Activated B cell treated with CpG ODN at 0.5 μM for 24 hours (primary cell): ENCODE results near the gene SPAG9. TPM values are rescaled to one million over a fixed set of nuclear protein-coding genes. Genes with fewer than 3 reads are reported as not detected.
"Not testable (repeated sequence)": the region's sequence is repeated elsewhere in the genome, so short reads cannot be mapped to it uniquely, and the experiment has no call there.

ENCODE experiments used
- ATAC-seq: fragments of 200-7000 bp; cut with Tn5 transposase; one replicate; pipeline ENCODE4 v1.10.0; 2021; ENCODE audit warnings: low read depth, mild to moderate bottlenecking, moderate library complexity
- CTCF ChIA-PET: fragments of 350-600 bp; sonication (Branson Sonifier 250); formaldehyde crosslinking; loops from one replicate; lab custom pipeline; 2021; ENCODE audit warnings: antibody characterized with exemption; lab: Charles Lee
- POLR2A ChIA-PET: fragments of 350-600 bp; sonication (Branson Sonifier 250); formaldehyde crosslinking; loops from one replicate; lab custom pipeline; 2021; ENCODE audit warnings: antibody characterized with exemption; lab: Charles Lee
- DNase-seq: peaks from one replicate; pipeline ENCODE4 v3.0.0; 2022
- H3K27ac Mint-ChIP-seq: one replicate; pipeline ENCODE4 v1.8.0; 2020; ENCODE audit warnings: mixed read lengths
- H3K27me3 Mint-ChIP-seq: one replicate; pipeline ENCODE4 v1.8.0; 2021; ENCODE audit warnings: mixed read lengths
- H3K36me3 Mint-ChIP-seq: one replicate; pipeline ENCODE4 v1.8.0; 2021; ENCODE audit warnings: low read depth, mixed read lengths
- H3K4me1 Mint-ChIP-seq: one replicate; pipeline ENCODE4 v1.8.0; 2021; ENCODE audit warnings: mixed read lengths
- H3K4me3 Mint-ChIP-seq: one replicate; pipeline ENCODE4 v1.8.0; 2020; ENCODE audit warnings: mild to moderate bottlenecking, mixed read lengths
- H3K9me3 Mint-ChIP-seq: one replicate; pipeline ENCODE4 v1.8.0; 2020; ENCODE audit warnings: mixed read lengths
- CTCF ChIP-seq: fragments of 200-600 bp; IDR thresholded peaks from one replicate; pipeline ENCODE4 v1.8.0; 2022; ENCODE audit warnings: antibody characterized with exemption, mild to moderate bottlenecking
- intact Hi-C: fragments of 100-400 bp; cut with micrococcal nuclease; formaldehyde crosslinking; loops from one replicate; pipeline ENCODE4 v1.15.1; 2024
- total RNA-seq: library from RNA; stranded (reverse); gene quantifications from 2 replicates; pipeline ENCODE4 v1.2.3, GENCODE V29; 2022

The SPAG9 gene
- total RNA-seq, 1 donor from 2014 or later, result 49.3 TPM

GRCh38 chr17:51087072-51087757 is 33.5 kb downstream of the SPAG9 start:
- no peak for DNase-seq

GRCh38 chr17:51085150-51085805 is 35.4 kb downstream of the SPAG9 start:
- Mint-ChIP-seq H3K27ac (no peak overlapping the region), H3K4me3 (no peak overlapping the region), H3K36me3 (peaks cover 10% of the 10 kb centered on the region), H3K4me1 (peaks cover 27% of the 10 kb centered on the region), H3K27me3 (no peaks in the 10 kb centered on the region), H3K9me3 (no peaks in the 10 kb centered on the region)
- CTCF ChIA-PET, result no interaction called here
- no peak for DNase-seq
- no peak for TF ChIP-seq CTCF
- intact Hi-C loops, result no loop called here
- ATAC-seq, result no peak
- POLR2A ChIA-PET, result interaction anchor here (0.6 to 0.7 kb wide), 2 partner anchors 8 to 379 kb away, joined by 5 to 6 read pairs; no protein-coding TSS in a partner anchor

More at GRCh38 chr17:51087072-51087757, 33.5 kb downstream of the SPAG9 start:
- Mint-ChIP-seq H3K4me3 (no peak overlapping the region), H3K9me3 (no peaks in the 10 kb centered on the region), H3K36me3 (peaks cover 5% of the 10 kb centered on the region), H3K4me1 (peaks cover 27% of the 10 kb centered on the region), H3K27me3 (no peaks in the 10 kb centered on the region), H3K27ac (no peak overlapping the region)
- intact Hi-C loops, result no loop called here
- CTCF ChIA-PET, result no interaction called here
- no peak for TF ChIP-seq CTCF
- no peak for ATAC-seq
- POLR2A ChIA-PET, result interaction anchor here (0.8 kb wide), 1 partner anchor 33 kb away, joined by 3 read pairs; the partner anchor contains the start of gene SPAG9

- POLR2A ChIA-PET, result no interaction called here
- DNase-seq (no peak), ATAC-seq (no peak)
- Mint-ChIP-seq H3K27me3 (no peaks in the 10 kb centered on the region), H3K9me3 (no peaks in the 10 kb centered on the region), H3K4me3 (no peak overlapping the region), H3K27ac (no peak overlapping the region), H3K36me3 (peaks cover 17% of the 10 kb centered on the region), H3K4me1 (peaks cover 26% of the 10 kb centered on the region)
- intact Hi-C loops, result no loop called here
- TF ChIP-seq CTCF, result no peak
- CTCF ChIA-PET, result no interaction called here
These were observed 36.7 kb downstream of the SPAG9 start for GRCh38 chr17:51083981-51084380.

- H3K27me3 Mint-ChIP-seq, H3K9me3 Mint-ChIP-seq, ATAC-seq, intact Hi-C loops, DNase-seq, H3K4me3 Mint-ChIP-seq, H3K27ac Mint-ChIP-seq: not testable (repeated sequence)
- ChIA-PET POLR2A (interaction anchor here (0.6 kb wide), 1 partner anchor 113 kb away, joined by 3 read pairs; no protein-coding TSS in a partner anchor), CTCF (interaction anchor here (0.9 kb wide), 1 partner anchor 70 kb away, joined by 4 read pairs; the partner anchor contains the start of gene NME1)
- Mint-ChIP-seq H3K4me1 (peaks cover 25% of the 10 kb centered on the region), H3K36me3 (peaks cover 22% of the 10 kb centered on the region)
These were observed 37.3 kb downstream of the SPAG9 start for GRCh38 chr17:51083364-51083763.

GRCh38 chr17:51079049-51079448 is 41.6 kb downstream of the SPAG9 start:
- TF ChIP-seq CTCF, result no peak
- Mint-ChIP-seq H3K4me3 (no peak overlapping the region), H3K27ac (no peak overlapping the region), H3K9me3 (no peaks in the 10 kb centered on the region), H3K4me1 (peaks cover 13% of the 10 kb centered on the region), H3K36me3 (peaks cover 46% of the 10 kb centered on the region), H3K27me3 (no peaks in the 10 kb centered on the region)
- POLR2A ChIA-PET, result interaction anchor here (0.7 kb wide), 1 partner anchor 186 kb away, joined by 11 read pairs; no protein-coding TSS in a partner anchor
- no peak for ATAC-seq
- DNase-seq, result no peak
- CTCF ChIA-PET, result no interaction called here
- intact Hi-C loops, result no loop called here
